Thyroid gland (tissue), 4 donors: ENCODE measurements around the gene QSOX2. TPM values are rescaled to one million over a fixed set of nuclear protein-coding genes. Genes with fewer than 3 reads are reported as not detected.

Source experiments
- DNase-seq, 2 donors: peaks; one replicate each; pipeline ENCODE4 v3.0.0-alpha.2; 2019
- H3K27ac ChIP-seq, 3 donors: fragments of 200-600 bp; sonication (generic); 1 replicate in 2 of 3; 2 replicates in 1 of 3; pipeline ENCODE4 v1.5.1; 2016 to 2019; ENCODE audit warnings: mild to moderate bottlenecking in 1 of 3, moderate library complexity in 1 of 3
- H3K27me3 ChIP-seq: fragments of 200-600 bp; sonication (generic); one replicate; pipeline ENCODE4 v1.5.1; 2019
- H3K36me3 ChIP-seq, 2 donors: fragments of 200-600 bp; sonication (generic); one replicate each; pipeline ENCODE4 v1.5.1; 2016 to 2019
- H3K4me1 ChIP-seq, 2 donors: fragments of 200-600 bp; sonication (generic); one replicate each; pipeline ENCODE4 v1.5.1; 2017 to 2019
- H3K4me3 ChIP-seq, 3 donors: fragments of 200-600 bp; sonication (generic); replicated peaks in 1 of 3; 1 replicate in 2 of 3; 2 replicates in 1 of 3; pipeline ENCODE4 v1.5.1; 2016; ENCODE audit warnings: mild to moderate bottlenecking in 1 of 3
- H3K9me3 ChIP-seq: fragments of 200-600 bp; sonication (generic); one replicate; pipeline ENCODE4 v1.5.1; 2017
- CTCF ChIP-seq, 6 experiments: fragments of 200-600 bp in 3 of 6; fragments of 450-650 bp in 3 of 6; sonication (generic) in 3 of 6; IDR thresholded peaks; one replicate each; pipeline ENCODE4 v1.5.1; 2016 to 2019; ENCODE audit warnings: antibody characterized with exemption in 6 of 6, mild to moderate bottlenecking in 2 of 6, inconsistent platforms in 1 of 6, moderate library complexity in 1 of 6
- POLR2A ChIP-seq, 2 donors: fragments of 450-650 bp; IDR thresholded peaks; one replicate each; pipeline ENCODE4 v1.6.1; 2017; ENCODE audit warnings: antibody characterized with exemption in 2 of 2, mild to moderate bottlenecking in 2 of 2, moderate library complexity in 1 of 2
- WGBS, 2 donors: methylation state at CpG; one replicate each; pipeline ENCODE4 v1.1.5; 2017; 5-methylcytosine and 5-hydroxymethylcytosine counted together
- intact Hi-C: fragments of 100-400 bp; cut with DNase I; formaldehyde crosslinking; loops from one replicate; pipeline ENCODE4 v1.15.1; 2023
- total RNA-seq, 4 donors: library from RNA; depleted of rRNA; stranded (reverse); fragments of >200 nt; gene quantifications; one replicate each; pipeline ENCODE4 v1.2.3, GENCODE V29; 2016

The QSOX2 gene
- total RNA-seq, 4 donors from 2014 or later: 8.9 to 19.1 (median 11.2) TPM

GRCh38 chr9:136260936-136261472, 15.4 kb upstream of the QSOX2 start:
- H3K27me3 ChIP-seq: no peaks in the 10 kb centered on the region
- 86 to 94% methylated on average over 20 of the region's 20 CpGs for WGBS, 2 donors
- H3K4me1 ChIP-seq: no peaks in the 10 kb centered on the region
- TF ChIP-seq CTCF (IDR thresholded peaks at IDR 0.05) (no peak), POLR2A (IDR thresholded peaks at IDR 0.05) (no peak)
- no peak overlapping the region for H3K4me3 ChIP-seq
- H3K36me3 ChIP-seq: no peaks in the 10 kb centered on the region
- no peak for DNase-seq
- intact Hi-C loops: no loop called here
- H3K9me3 ChIP-seq: no peaks in the 10 kb centered on the region
- no peak overlapping the region for H3K27ac ChIP-seq

- no peak for DNase-seq
- no peaks in the 10 kb centered on the region for H3K36me3 ChIP-seq
- no peak for TF ChIP-seq CTCF (IDR thresholded peaks at IDR 0.05)
- TF ChIP-seq POLR2A (IDR thresholded peaks at IDR 0.05): no peak
- 92 to 96% methylated on average over 7 to 9 of the region's 10 CpGs for WGBS, 2 donors
- H3K9me3 ChIP-seq: no peaks in the 10 kb centered on the region
- H3K4me1 ChIP-seq: no peaks in the 10 kb centered on the region
- no peak overlapping the region for H3K4me3 ChIP-seq
- intact Hi-C loops: no loop called here
- H3K27ac ChIP-seq: no peak overlapping the region
- no peaks in the 10 kb centered on the region for H3K27me3 ChIP-seq
Observed at GRCh38 chr9:136260521-136260920, 14.9 kb upstream of the QSOX2 start.

- no peaks in the 10 kb centered on the region for H3K9me3 ChIP-seq
- intact Hi-C loops: no loop called here
- no peaks in the 10 kb centered on the region for H3K4me1 ChIP-seq
- 89% methylated on average over 5 to 7 of the region's 17 CpGs for WGBS, 2 donors
- H3K27me3 ChIP-seq: no peaks in the 10 kb centered on the region
- H3K36me3 ChIP-seq: no peaks in the 10 kb centered on the region
- DNase-seq: no peak
- TF ChIP-seq CTCF (IDR thresholded peaks at IDR 0.05): no peak
- no peak for TF ChIP-seq POLR2A (IDR thresholded peaks at IDR 0.05)
- H3K27ac ChIP-seq: no peak overlapping the region
- H3K4me3 ChIP-seq: no peak overlapping the region
Observed at GRCh38 chr9:136259836-136260235, 14.2 kb upstream of the QSOX2 start.

- H3K9me3 ChIP-seq: no peaks in the 10 kb centered on the region
- H3K4me1 ChIP-seq: no peaks in the 10 kb centered on the region
- no peak for DNase-seq
- intact Hi-C loops: no loop called here
- WGBS, 2 donors: 59 to 64% methylated on average over 4 of the region's 4 CpGs
- no peak overlapping the region for H3K4me3 ChIP-seq
- H3K36me3 ChIP-seq: no peaks in the 10 kb centered on the region
- H3K27ac ChIP-seq: no peak overlapping the region
- H3K27me3 ChIP-seq: no peaks in the 10 kb centered on the region
- TF ChIP-seq CTCF (IDR thresholded peaks at IDR 0.05) (no peak), POLR2A (IDR thresholded peaks at IDR 0.05) (no peak)
Observed at GRCh38 chr9:136259517-136259813, 13.9 kb upstream of the QSOX2 start.

GRCh38 chr9:136258786-136259516, 13.3 kb upstream of the QSOX2 start:
- no peaks in the 10 kb centered on the region for H3K9me3 ChIP-seq
- intact Hi-C loops: no loop called here
- H3K4me3 ChIP-seq: no peak overlapping the region
- no peak overlapping the region for H3K27ac ChIP-seq
- WGBS, 2 donors: 82 to 84% methylated on average over 22 of the region's 22 CpGs
- no peaks in the 10 kb centered on the region for H3K4me1 ChIP-seq
- no peak for TF ChIP-seq POLR2A (IDR thresholded peaks at IDR 0.05)
- TF ChIP-seq CTCF (IDR thresholded peaks at IDR 0.05): no peak
- DNase-seq: no peak
- no peaks in the 10 kb centered on the region for H3K36me3 ChIP-seq
- no peaks in the 10 kb centered on the region for H3K27me3 ChIP-seq
